Neutrophil (primary cell): ENCODE data around the gene SRSF1.

ENCODE experiments used
- H3K27ac ChIP-seq: fragments of 200-600 bp; sonication (generic); 2 replicates; pipeline ENCODE4 v1.5.1; 2016; ENCODE audit warnings: mild to moderate bottlenecking, moderate library complexity
- H3K27me3 ChIP-seq: fragments of 200-600 bp; sonication (generic); 2 replicates; pipeline ENCODE4 v1.6.0; 2016; ENCODE audit warnings: mild to moderate bottlenecking
- H3K36me3 ChIP-seq: fragments of 200-600 bp; sonication (generic); 2 replicates; pipeline ENCODE4 v1.5.1; 2017
- H3K4me1 ChIP-seq, 2 experiments: fragments of 200-600 bp in 1 of 2; sonication (generic) in 1 of 2; 1 replicate in 1 of 2; 2 replicates in 1 of 2; pipeline versions ENCODE4 v1.5.1 to v1.6.1; 2013 to 2016; ENCODE audit warnings: low read depth in 1 of 2, low read length in 1 of 2, mild to moderate bottlenecking in 1 of 2, moderate library complexity in 1 of 2; ENCODE audit not compliant: control insufficient read depth in 1 of 2, insufficient read depth in 1 of 2
- H3K4me3 ChIP-seq, 2 experiments: fragments of 200-600 bp in 1 of 2; sonication (generic) in 1 of 2; 1 replicate in 1 of 2; 2 replicates in 1 of 2; pipeline ENCODE4 v1.5.1; 2013 to 2016; ENCODE audit warnings: low read depth in 1 of 2, low read length in 1 of 2, mild to moderate bottlenecking in 1 of 2, moderate library complexity in 1 of 2
- H3K9me3 ChIP-seq: fragments of 200-600 bp; sonication (generic); 2 replicates; pipeline ENCODE4 v1.5.1; 2016
- CTCF ChIP-seq: fragments of 200-600 bp; sonication (generic); IDR thresholded peaks from 2 replicates; pipeline ENCODE4 v1.5.1; 2016; ENCODE audit warnings: antibody characterized with exemption

SRSF1 gene

GRCh38 chr17:57997085-57997809 is 9.8 kb downstream of the SRSF1 start:
- Histone ChIP-seq H3K4me3 (no peak overlapping the region), H3K27ac (no peak overlapping the region), H3K4me1 (peaks cover 27 to 35% of the 10 kb centered on the region in 2 experiments), H3K36me3 (peaks cover 18% of the 10 kb centered on the region), H3K27me3 (no peaks in the 10 kb centered on the region), H3K9me3 (no peaks in the 10 kb centered on the region)
- no peak for TF ChIP-seq CTCF

GRCh38 chr17:57995076-57995956 is 11.7 kb downstream of the SRSF1 start:
- peaks cover 12% of the 10 kb centered on the region for H3K36me3 ChIP-seq
- H3K27ac ChIP-seq = peak overlapping the region; percentile 30
- H3K4me3 ChIP-seq = no peak overlapping the region
- no peaks in the 10 kb centered on the region for H3K9me3 ChIP-seq
- no peaks in the 10 kb centered on the region for H3K27me3 ChIP-seq
- peaks cover 21 to 25% of the 10 kb centered on the region in 2 experiments for H3K4me1 ChIP-seq
- TF ChIP-seq CTCF = peak; percentile 66

GRCh38 chr17:57994436-57994835 is 12.6 kb downstream of the SRSF1 start:
- H3K9me3 ChIP-seq = no peaks in the 10 kb centered on the region
- H3K36me3 ChIP-seq = peaks cover 8% of the 10 kb centered on the region
- peaks cover 19 to 23% of the 10 kb centered on the region in 2 experiments for H3K4me1 ChIP-seq
- H3K4me3 ChIP-seq = no peak overlapping the region
- H3K27me3 ChIP-seq = no peaks in the 10 kb centered on the region
- no peak overlapping the region for H3K27ac ChIP-seq
- TF ChIP-seq CTCF = no peak

- Histone ChIP-seq H3K4me1 (peaks cover 24 to 30% of the 10 kb centered on the region in 2 experiments), H3K27ac (peak overlapping the region; percentile 66), H3K4me3 (peak overlapping the region in 1 of 2 experiments; percentile 17), H3K9me3 (no peaks in the 10 kb centered on the region), H3K27me3 (no peaks in the 10 kb centered on the region), H3K36me3 (peaks cover 8% of the 10 kb centered on the region)
- TF ChIP-seq CTCF = no peak
Observed at GRCh38 chr17:57993471-57994365, 13.3 kb downstream of the SRSF1 start.

- no peak overlapping the region for H3K4me3 ChIP-seq
- H3K36me3 ChIP-seq = no peaks in the 10 kb centered on the region
- no peaks in the 10 kb centered on the region for H3K9me3 ChIP-seq
- no peak for TF ChIP-seq CTCF
- no peaks in the 10 kb centered on the region for H3K27me3 ChIP-seq
- H3K4me1 ChIP-seq = peaks cover 33 to 40% of the 10 kb centered on the region in 2 experiments
- H3K27ac ChIP-seq = no peak overlapping the region
Observed at GRCh38 chr17:57991537-57991936, 15.5 kb downstream of the SRSF1 start.
